ENCODE measurements around the gene PLCB4. TPM values are rescaled to one million over a fixed set of nuclear protein-coding genes. Genes with fewer than 3 reads are reported as not detected.

Gene PLCB4
- total RNA-seq, 1 experiment from 2014 or later: 0.91 TPM

GRCh38 chr20:9416421-9416820 lies 347.5 kb downstream of the PLCB4 start:
- Mint-ChIP-seq H3K27ac (ENCODE audit: low read depth, unreplicated experiment) (no peak overlapping the region), H3K4me3 (ENCODE audit: unreplicated experiment) (no peak overlapping the region), H3K27me3 (ENCODE audit: insufficient read depth, unreplicated experiment) (no peaks in the 10 kb centered on the region), H3K9me3 (ENCODE audit: unreplicated experiment) (no peaks in the 10 kb centered on the region), H3K4me1 (ENCODE audit: insufficient read depth, unreplicated experiment) (no peaks in the 10 kb centered on the region), H3K36me3 (ENCODE audit: insufficient read depth, unreplicated experiment) (no peaks in the 10 kb centered on the region)
- DNase-seq (ENCODE audit: unreplicated experiment): no peak
- BruUV-seq (replicated peaks): no TSS peak
- no peak for TF ChIP-seq CTCF (IDR thresholded peaks at IDR 0.05; ENCODE audit: unreplicated experiment)
- intact Hi-C loops (cut with micrococcal nuclease): no loop called here
- ChIA-PET POLR2A (no interaction called here), CTCF (interaction anchor here (10.3 to 16.8 kb wide), 2 partner anchors 8 to 197 kb away, joined by 90 to 748 read pairs; no protein-coding TSS in a partner anchor)

- intact Hi-C loops (cut with micrococcal nuclease): no loop called here
- DNase-seq (ENCODE audit: unreplicated experiment): no peak
- Mint-ChIP-seq H3K27ac (ENCODE audit: low read depth, unreplicated experiment) (no peak overlapping the region), H3K4me3 (ENCODE audit: unreplicated experiment) (no peak overlapping the region), H3K27me3 (ENCODE audit: insufficient read depth, unreplicated experiment) (no peaks in the 10 kb centered on the region), H3K4me1 (ENCODE audit: insufficient read depth, unreplicated experiment) (no peaks in the 10 kb centered on the region), H3K9me3 (ENCODE audit: unreplicated experiment) (peaks cover 9% of the 10 kb centered on the region), H3K36me3 (ENCODE audit: insufficient read depth, unreplicated experiment) (no peaks in the 10 kb centered on the region)
- CTCF ChIA-PET: interaction anchor here (0.7 to 10.3 kb wide), 2 partner anchors 9 to 485 kb away, joined by 3 to 90 read pairs; no protein-coding TSS in a partner anchor
- no peak for TF ChIP-seq CTCF (IDR thresholded peaks at IDR 0.05; ENCODE audit: unreplicated experiment)
- BruUV-seq (replicated peaks): no TSS peak
- POLR2A ChIA-PET: interaction anchor here (0.6 kb wide), 1 partner anchor 42 kb away, joined by 3 read pairs; no protein-coding TSS in a partner anchor
Measured at GRCh38 chr20:9417665-9418064, 348.8 kb downstream of the PLCB4 start.

GRCh38 chr20:9422321-9423057 lies 353.6 kb downstream of the PLCB4 start:
- ChIA-PET POLR2A (interaction anchor here (0.7 kb wide), 1 partner anchor 504 kb away, joined by 3 read pairs; no protein-coding TSS in a partner anchor), CTCF (interaction anchor here (0.5 to 10.3 kb wide), 11 partner anchors 8 to 543 kb away, joined by 3 to 90 read pairs (median 3); no protein-coding TSS in a partner anchor)
- BruUV-seq (replicated peaks): no TSS peak
- Mint-ChIP-seq H3K4me3 (ENCODE audit: unreplicated experiment) (no peak overlapping the region), H3K9me3 (ENCODE audit: unreplicated experiment) (peaks cover 9% of the 10 kb centered on the region), H3K27me3 (ENCODE audit: insufficient read depth, unreplicated experiment) (no peaks in the 10 kb centered on the region), H3K36me3 (ENCODE audit: insufficient read depth, unreplicated experiment) (no peaks in the 10 kb centered on the region), H3K27ac (ENCODE audit: low read depth, unreplicated experiment) (no peak overlapping the region), H3K4me1 (ENCODE audit: insufficient read depth, unreplicated experiment) (no peaks in the 10 kb centered on the region)
- intact Hi-C loops (cut with micrococcal nuclease): no loop called here
- no peak for TF ChIP-seq CTCF (IDR thresholded peaks at IDR 0.05; ENCODE audit: unreplicated experiment)
- no peak for DNase-seq (ENCODE audit: unreplicated experiment)

GRCh38 chr20:9424551-9424950 lies 355.7 kb downstream of the PLCB4 start:
- POLR2A ChIA-PET: no interaction called here
- H3K27ac Mint-ChIP-seq (ENCODE audit: low read depth, unreplicated experiment): no peak overlapping the region
- H3K36me3 Mint-ChIP-seq (ENCODE audit: insufficient read depth, unreplicated experiment): no peaks in the 10 kb centered on the region
- TF ChIP-seq CTCF (IDR thresholded peaks at IDR 0.05; ENCODE audit: unreplicated experiment): no peak
- DNase-seq (ENCODE audit: unreplicated experiment): no peak
- H3K9me3 Mint-ChIP-seq (ENCODE audit: unreplicated experiment): peaks cover 9% of the 10 kb centered on the region
- intact Hi-C loops (cut with micrococcal nuclease): no loop called here
- no peak overlapping the region for H3K4me3 Mint-ChIP-seq (ENCODE audit: unreplicated experiment)
- BruUV-seq (replicated peaks): no TSS peak
- no peaks in the 10 kb centered on the region for H3K27me3 Mint-ChIP-seq (ENCODE audit: insufficient read depth, unreplicated experiment)
- CTCF ChIA-PET: interaction anchor here (0.7 to 3.0 kb wide), 4 partner anchors 17 to 1789 kb away, joined by 3 to 35 read pairs (median 10); no protein-coding TSS in a partner anchor
- no peaks in the 10 kb centered on the region for H3K4me1 Mint-ChIP-seq (ENCODE audit: insufficient read depth, unreplicated experiment)

Data from MCF 10A (cell line).